Liver (tissue), 9 donors: ENCODE data around the gene ZNF423. TPM values are rescaled to one million over a fixed set of nuclear protein-coding genes. Genes with fewer than 3 reads are reported as not detected.

Experiments
- DNase-seq: peaks from one replicate; pipeline ENCODE4 v3.0.0-alpha.2; 2017; ENCODE audit warnings: low spot score
- H3K27ac ChIP-seq, 2 donors: one replicate each; pipeline ENCODE4 v1.7.0; 2013; ENCODE audit warnings: inconsistent platforms in 2 of 2, low read length in 2 of 2, control low read depth in 1 of 2, low read depth in 1 of 2, mild to moderate bottlenecking in 1 of 2
- H3K27me3 ChIP-seq, 4 donors: one replicate each; pipeline versions ENCODE4 v1.6.1 to v1.7.0; 2013; ENCODE audit warnings: low read length in 3 of 4, inconsistent platforms in 1 of 4, mild to moderate bottlenecking in 1 of 4, moderate library complexity in 1 of 4; ENCODE audit not compliant: control insufficient read depth in 4 of 4, insufficient read depth in 4 of 4
- H3K36me3 ChIP-seq, 4 donors: one replicate each; pipeline versions ENCODE4 v1.6.1 to v1.7.0; 2013; ENCODE audit warnings: low read length in 3 of 4, mild to moderate bottlenecking in 3 of 4, low read depth in 1 of 4, moderate library complexity in 1 of 4; ENCODE audit not compliant: control insufficient read depth in 4 of 4, insufficient read depth in 3 of 4
- H3K4me1 ChIP-seq, 4 donors: one replicate each; pipeline versions ENCODE4 v1.6.1 to v1.7.0; 2013; ENCODE audit warnings: low read length in 3 of 4, mild to moderate bottlenecking in 3 of 4, moderate library complexity in 1 of 4; ENCODE audit not compliant: control insufficient read depth in 4 of 4, insufficient read depth in 4 of 4
- H3K4me3 ChIP-seq, 3 donors: one replicate each; pipeline versions ENCODE4 v1.6.1 to v1.7.0; 2013; ENCODE audit warnings: low read length in 3 of 3, control low read depth in 1 of 3, low read depth in 1 of 3, mild to moderate bottlenecking in 1 of 3
- H3K9ac ChIP-seq, 2 donors: one replicate each; pipeline ENCODE4 v1.7.0; 2013; ENCODE audit warnings: low read length in 2 of 2, mild to moderate bottlenecking in 2 of 2, moderate library complexity in 2 of 2, control low read depth in 1 of 2, low read depth in 1 of 2
- H3K9me3 ChIP-seq, 4 donors: one replicate each; pipeline versions ENCODE4 v1.6.1 to v1.7.0; 2013; ENCODE audit warnings: low read length in 3 of 4; ENCODE audit not compliant: control insufficient read depth in 4 of 4
- ATF3 ChIP-seq: IDR thresholded peaks from 2 replicates; pipeline ENCODE4 v1.6.1; 2016; ENCODE audit warnings: antibody characterized with exemption
- CTCF ChIP-seq: fragments of 150-350 bp; IDR thresholded peaks from 2 replicates; pipeline ENCODE4 v1.5.1; 2017; ENCODE audit warnings: improper control_type of control experiment, low read depth, low read length; ENCODE audit not compliant: missing input control
- FOXA2 ChIP-seq: IDR thresholded peaks from 2 replicates; pipeline ENCODE4 v1.6.1; 2016; ENCODE audit warnings: antibody characterized with exemption
- GABPA ChIP-seq, 2 donors: IDR thresholded peaks in 1 of 2; conservative IDR thresholded peaks in 1 of 2; 2 replicates each; pipeline ENCODE4 v1.6.1; 2016; ENCODE audit warnings: antibody characterized with exemption in 2 of 2, mild to moderate bottlenecking in 1 of 2, moderate library complexity in 1 of 2
- MAX ChIP-seq: IDR thresholded peaks from 2 replicates; pipeline ENCODE4 v1.6.1; 2016; ENCODE audit warnings: antibody characterized with exemption
- NR2F2 ChIP-seq: IDR thresholded peaks from 2 replicates; pipeline ENCODE4 v1.6.1; 2016; ENCODE audit warnings: antibody characterized with exemption
- RAD21 ChIP-seq, 2 donors: IDR thresholded peaks; 2 replicates each; pipeline ENCODE4 v1.6.1; 2016; ENCODE audit warnings: antibody characterized with exemption in 2 of 2, mild to moderate bottlenecking in 2 of 2
- REST ChIP-seq: IDR thresholded peaks from 2 replicates; pipeline ENCODE4 v1.6.1; 2016; ENCODE audit warnings: antibody characterized with exemption, mild to moderate bottlenecking
- SP1 ChIP-seq: IDR thresholded peaks from 2 replicates; pipeline ENCODE4 v1.6.1; 2018; ENCODE audit warnings: antibody characterized with exemption, mild to moderate bottlenecking
- TAF1 ChIP-seq: conservative IDR thresholded peaks from 2 replicates; pipeline ENCODE4 v1.6.1; 2016; ENCODE audit warnings: antibody characterized with exemption, mild to moderate bottlenecking
- ZBTB33 ChIP-seq: IDR thresholded peaks from 2 replicates; pipeline ENCODE4 v1.6.1; 2016; ENCODE audit warnings: antibody characterized with exemption
- WGBS: extraction: QIAGEN DNeasy Blood & Tissue Kit; methylation state at CpG from one replicate; pipeline ENCODE4 v1.1.7; 2013; 5-methylcytosine and 5-hydroxymethylcytosine counted together
- polyA plus RNA-seq, 2 donors: library from polyadenylated mRNA; stranded (reverse) in 1 of 2; unstranded in 1 of 2; fragments of 200-250 nt in 1 of 2; fragments of >200 nt in 1 of 2; fragmentation: Nextera tagmentation in 1 of 2; extraction: Ambion mirVana in 1 of 2; gene quantifications; one replicate each; pipeline versions ENCODE4 v1.2.1 to v1.2.3, GENCODE V29; 2013 to 2015
- total RNA-seq, 2 donors: library from RNA; depleted of rRNA; stranded (reverse); fragments of >200 nt; gene quantifications; one replicate each; pipeline ENCODE4 v1.2.3, GENCODE V29; 2014
- donor health status: healthy.
- donor health status: healthy.
- donor health status: healthy.
- donor health status: healthy.
- donor health status: healthy.

Gene ZNF423
- total and polyA plus RNA-seq, 4 donors = 0.24 to 1.6 (median 0.39) TPM

GRCh38 chr16:49836668-49837067 is 19.2 kb downstream of the ZNF423 start:
- Histone ChIP-seq H3K27me3 (peaks cover 0 to 4% (median 0%) of the 10 kb centered on the region in 4 donors), H3K4me3 (no peak overlapping the region), H3K9me3 (no peaks in the 10 kb centered on the region), H3K27ac (no peak overlapping the region), H3K9ac (no peak overlapping the region), H3K36me3 (no peaks in the 10 kb centered on the region), H3K4me1 (no peaks in the 10 kb centered on the region)
- no peak for DNase-seq
- WGBS = 91% methylated on average over 5 of the region's 5 CpGs
- no peak for TF ChIP-seq ATF3
- TF ChIP-seq TAF1 = no peak
- TF ChIP-seq REST = no peak
- TF ChIP-seq FOXA2 = no peak
- no peak for TF ChIP-seq ZBTB33
- TF ChIP-seq RAD21 (IDR thresholded peaks at IDR 0.05) = no peak
- no peak for TF ChIP-seq SP1

- Histone ChIP-seq H3K36me3 (no peaks in the 10 kb centered on the region), H3K27ac (no peak overlapping the region), H3K9me3 (no peaks in the 10 kb centered on the region), H3K4me1 (no peaks in the 10 kb centered on the region), H3K4me3 (no peak overlapping the region), H3K27me3 (peaks cover 0 to 4% (median 0%) of the 10 kb centered on the region in 4 donors), H3K9ac (no peak overlapping the region)
- no peak for DNase-seq
- 90% methylated on average over 2 of the region's 2 CpGs for WGBS
- TF ChIP-seq GABPA (IDR thresholded peaks at IDR 0.05 in 1 of 2, conservative IDR thresholded peaks at IDR 0.05 in 1 of 2) (no peak), FOXA2 (no peak), MAX (no peak), CTCF (no peak), NR2F2 (no peak)
These were observed 19.7 kb downstream of the ZNF423 start for GRCh38 chr16:49836218-49836617.
